ENCODE data around the gene ACKR4.

GRCh38 chr3:132549169-132549568 lies 47.9 kb upstream of the ACKR4 start:
- no peak for TF ChIP-seq EZH2 (IDR thresholded peaks at IDR 0.05; ENCODE audit: low read depth, unreplicated experiment)
- no peak for TF ChIP-seq EZH2phosphoT487 (IDR thresholded peaks at IDR 0.05; ENCODE audit: unreplicated experiment)
- TF ChIP-seq, protein P1, sequence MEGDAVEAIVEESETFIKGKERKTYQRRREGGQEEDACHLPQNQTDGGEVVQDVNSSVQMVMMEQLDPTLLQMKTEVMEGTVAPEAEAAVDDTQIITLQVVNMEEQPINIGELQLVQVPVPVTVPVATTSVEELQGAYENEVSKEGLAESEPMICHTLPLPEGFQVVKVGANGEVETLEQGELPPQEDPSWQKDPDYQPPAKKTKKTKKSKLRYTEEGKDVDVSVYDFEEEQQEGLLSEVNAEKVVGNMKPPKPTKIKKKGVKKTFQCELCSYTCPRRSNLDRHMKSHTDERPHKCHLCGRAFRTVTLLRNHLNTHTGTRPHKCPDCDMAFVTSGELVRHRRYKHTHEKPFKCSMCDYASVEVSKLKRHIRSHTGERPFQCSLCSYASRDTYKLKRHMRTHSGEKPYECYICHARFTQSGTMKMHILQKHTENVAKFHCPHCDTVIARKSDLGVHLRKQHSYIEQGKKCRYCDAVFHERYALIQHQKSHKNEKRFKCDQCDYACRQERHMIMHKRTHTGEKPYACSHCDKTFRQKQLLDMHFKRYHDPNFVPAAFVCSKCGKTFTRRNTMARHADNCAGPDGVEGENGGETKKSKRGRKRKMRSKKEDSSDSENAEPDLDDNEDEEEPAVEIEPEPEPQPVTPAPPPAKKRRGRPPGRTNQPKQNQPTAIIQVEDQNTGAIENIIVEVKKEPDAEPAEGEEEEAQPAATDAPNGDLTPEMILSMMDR (conservative IDR thresholded peaks at IDR 0.05; ENCODE audit: low read depth in 2 of 2), result no peak
- no peak for TF ChIP-seq ZNF114 (CRISPR knock-in tag; IDR thresholded peaks at IDR 0.05)
- TF ChIP-seq CREB1 (CRISPR knock-in tag; IDR thresholded peaks at IDR 0.05; ENCODE audit: low read depth), result no peak
- no peak for TF ChIP-seq POLR2AphosphoS5 (IDR thresholded peaks at IDR 0.05; ENCODE audit: low read depth)
- TF ChIP-seq, protein P2, sequence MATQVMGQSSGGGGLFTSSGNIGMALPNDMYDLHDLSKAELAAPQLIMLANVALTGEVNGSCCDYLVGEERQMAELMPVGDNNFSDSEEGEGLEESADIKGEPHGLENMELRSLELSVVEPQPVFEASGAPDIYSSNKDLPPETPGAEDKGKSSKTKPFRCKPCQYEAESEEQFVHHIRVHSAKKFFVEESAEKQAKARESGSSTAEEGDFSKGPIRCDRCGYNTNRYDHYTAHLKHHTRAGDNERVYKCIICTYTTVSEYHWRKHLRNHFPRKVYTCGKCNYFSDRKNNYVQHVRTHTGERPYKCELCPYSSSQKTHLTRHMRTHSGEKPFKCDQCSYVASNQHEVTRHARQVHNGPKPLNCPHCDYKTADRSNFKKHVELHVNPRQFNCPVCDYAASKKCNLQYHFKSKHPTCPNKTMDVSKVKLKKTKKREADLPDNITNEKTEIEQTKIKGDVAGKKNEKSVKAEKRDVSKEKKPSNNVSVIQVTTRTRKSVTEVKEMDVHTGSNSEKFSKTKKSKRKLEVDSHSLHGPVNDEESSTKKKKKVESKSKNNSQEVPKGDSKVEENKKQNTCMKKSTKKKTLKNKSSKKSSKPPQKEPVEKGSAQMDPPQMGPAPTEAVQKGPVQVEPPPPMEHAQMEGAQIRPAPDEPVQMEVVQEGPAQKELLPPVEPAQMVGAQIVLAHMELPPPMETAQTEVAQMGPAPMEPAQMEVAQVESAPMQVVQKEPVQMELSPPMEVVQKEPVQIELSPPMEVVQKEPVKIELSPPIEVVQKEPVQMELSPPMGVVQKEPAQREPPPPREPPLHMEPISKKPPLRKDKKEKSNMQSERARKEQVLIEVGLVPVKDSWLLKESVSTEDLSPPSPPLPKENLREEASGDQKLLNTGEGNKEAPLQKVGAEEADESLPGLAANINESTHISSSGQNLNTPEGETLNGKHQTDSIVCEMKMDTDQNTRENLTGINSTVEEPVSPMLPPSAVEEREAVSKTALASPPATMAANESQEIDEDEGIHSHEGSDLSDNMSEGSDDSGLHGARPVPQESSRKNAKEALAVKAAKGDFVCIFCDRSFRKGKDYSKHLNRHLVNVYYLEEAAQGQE (IDR thresholded peaks at IDR 0.05; ENCODE audit: unreplicated experiment), result no peak
- TF ChIP-seq JUNB (IDR thresholded peaks at IDR 0.05; ENCODE audit: unreplicated experiment), result no peak
- TF ChIP-seq, protein P3, sequence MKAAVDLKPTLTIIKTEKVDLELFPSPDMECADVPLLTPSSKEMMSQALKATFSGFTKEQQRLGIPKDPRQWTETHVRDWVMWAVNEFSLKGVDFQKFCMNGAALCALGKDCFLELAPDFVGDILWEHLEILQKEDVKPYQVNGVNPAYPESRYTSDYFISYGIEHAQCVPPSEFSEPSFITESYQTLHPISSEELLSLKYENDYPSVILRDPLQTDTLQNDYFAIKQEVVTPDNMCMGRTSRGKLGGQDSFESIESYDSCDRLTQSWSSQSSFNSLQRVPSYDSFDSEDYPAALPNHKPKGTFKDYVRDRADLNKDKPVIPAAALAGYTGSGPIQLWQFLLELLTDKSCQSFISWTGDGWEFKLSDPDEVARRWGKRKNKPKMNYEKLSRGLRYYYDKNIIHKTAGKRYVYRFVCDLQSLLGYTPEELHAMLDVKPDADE (IDR thresholded peaks at IDR 0.05), result no peak
- no peak for TF ChIP-seq STAT1 (IDR thresholded peaks at IDR 0.05; ENCODE audit: unreplicated experiment)
- no peak for TF ChIP-seq ZNF331 (CRISPR knock-in tag; IDR thresholded peaks at IDR 0.05; ENCODE audit: low read depth)
- TF ChIP-seq NANOG (IDR thresholded peaks at IDR 0.05; ENCODE audit: borderline replicate concordance), result no peak
